GM18870 (cell line): ENCODE measurements around the gene WDR76.

Experiments used
- ATAC-seq: cut with Tn5 transposase; IDR thresholded peaks from one replicate; pipeline ENCODE4 v1.9.1; 2021; ENCODE audit warnings: moderate library complexity; ENCODE audit not compliant: unreplicated experiment

The WDR76 gene

GRCh38 chr15:43912208-43912607, 85.4 kb downstream of the WDR76 start:
- ATAC-seq: no peak

- ATAC-seq: no peak
Measured at GRCh38 chr15:43913026-43913780, 86.4 kb downstream of the WDR76 start.

GRCh38 chr15:43913941-43914340, 87.1 kb downstream of the WDR76 start:
- no peak for ATAC-seq

- no peak for ATAC-seq
Measured at GRCh38 chr15:43915631-43916325, 89.0 kb downstream of the WDR76 start.

GRCh38 chr15:43916326-43916660, 89.5 kb downstream of the WDR76 start:
- no peak for ATAC-seq
